HCEC 1CT (cell line): ENCODE results near the gene GARIN5A.
"Not testable (repeated sequence)": the region's sequence is repeated elsewhere in the genome, so short reads cannot be mapped to it uniquely, and the experiment has no call there.

Source experiments
- DNase-seq: peaks from one replicate; pipeline ENCODE4 v3.0.0-alpha.2; 2017

GARIN5A gene

GRCh38 chr19:50461066-50461875 is 15.4 kb downstream of the GARIN5A start:
- DNase-seq = peak; percentile 49

DNA sequence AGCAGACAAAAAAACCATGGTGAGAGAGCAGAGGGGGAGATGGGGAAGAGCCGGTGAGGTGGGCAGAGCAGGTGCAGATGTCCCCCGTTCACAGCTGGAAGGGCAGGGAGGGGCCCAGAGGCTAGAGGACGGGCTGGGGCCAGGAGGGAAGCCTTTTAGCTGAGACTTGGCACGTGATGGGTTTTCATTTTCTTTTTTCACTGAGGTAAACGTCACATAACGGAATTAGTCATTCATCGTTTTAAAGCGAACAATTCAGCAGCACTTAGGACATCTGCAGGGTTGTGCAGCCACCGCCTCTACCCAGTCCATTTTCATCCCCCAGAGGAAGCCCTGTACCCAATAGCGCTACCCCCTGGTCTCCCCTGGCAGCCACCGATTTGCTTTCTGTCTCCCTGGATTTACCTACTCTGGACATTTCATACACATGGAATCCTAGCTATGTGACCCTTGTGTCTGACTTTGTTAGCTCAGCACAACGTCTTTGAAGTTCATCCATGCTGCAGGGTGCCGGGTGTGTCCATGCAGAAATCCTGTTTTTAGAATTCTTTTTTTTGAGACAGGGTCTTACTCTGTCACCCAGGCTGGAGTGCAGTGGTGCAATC is 16.4 kb downstream of the GARIN5A start:
- peak; percentile 22 for DNase-seq

DNA sequence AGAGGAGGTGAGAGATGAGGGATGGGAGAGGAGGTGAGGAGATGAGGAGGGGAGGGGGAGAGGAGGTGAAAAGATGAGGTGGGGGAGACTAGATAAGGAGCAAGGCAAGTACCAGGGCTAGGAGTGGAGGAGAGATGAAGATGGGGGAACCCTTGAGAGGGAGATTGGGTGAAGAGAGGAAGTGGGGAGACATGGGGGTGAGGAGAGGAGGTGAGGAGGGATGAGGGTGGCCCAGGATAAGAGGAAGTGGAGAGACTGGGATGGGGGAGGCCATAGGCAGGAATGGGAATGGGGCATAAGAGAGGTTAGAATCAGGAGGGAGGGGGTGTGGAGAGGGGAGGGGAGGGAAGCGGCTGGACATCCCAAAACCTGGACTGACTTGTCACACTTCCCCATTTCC is 17.0 kb downstream of the GARIN5A start:
- DNase-seq = no peak

DNA sequence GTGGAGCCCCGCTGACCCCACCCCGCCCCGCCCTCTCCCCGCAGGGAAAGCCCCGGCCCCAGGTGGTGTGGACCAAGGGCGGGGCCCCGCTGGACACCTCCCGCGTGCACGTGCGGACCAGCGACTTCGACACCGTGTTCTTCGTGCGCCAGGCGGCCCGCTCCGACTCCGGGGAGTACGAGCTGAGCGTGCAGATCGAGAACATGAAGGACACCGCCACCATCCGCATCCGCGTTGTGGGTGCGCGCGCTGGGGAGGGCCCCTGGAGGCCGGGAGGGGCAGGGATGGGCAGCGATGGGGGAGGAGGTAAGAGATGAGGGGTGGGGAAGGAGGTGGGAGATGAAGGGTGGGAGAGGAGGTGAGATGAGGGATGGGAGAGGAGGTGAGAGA is 17.6 kb downstream of the GARIN5A start:
- no peak for DNase-seq

DNA sequence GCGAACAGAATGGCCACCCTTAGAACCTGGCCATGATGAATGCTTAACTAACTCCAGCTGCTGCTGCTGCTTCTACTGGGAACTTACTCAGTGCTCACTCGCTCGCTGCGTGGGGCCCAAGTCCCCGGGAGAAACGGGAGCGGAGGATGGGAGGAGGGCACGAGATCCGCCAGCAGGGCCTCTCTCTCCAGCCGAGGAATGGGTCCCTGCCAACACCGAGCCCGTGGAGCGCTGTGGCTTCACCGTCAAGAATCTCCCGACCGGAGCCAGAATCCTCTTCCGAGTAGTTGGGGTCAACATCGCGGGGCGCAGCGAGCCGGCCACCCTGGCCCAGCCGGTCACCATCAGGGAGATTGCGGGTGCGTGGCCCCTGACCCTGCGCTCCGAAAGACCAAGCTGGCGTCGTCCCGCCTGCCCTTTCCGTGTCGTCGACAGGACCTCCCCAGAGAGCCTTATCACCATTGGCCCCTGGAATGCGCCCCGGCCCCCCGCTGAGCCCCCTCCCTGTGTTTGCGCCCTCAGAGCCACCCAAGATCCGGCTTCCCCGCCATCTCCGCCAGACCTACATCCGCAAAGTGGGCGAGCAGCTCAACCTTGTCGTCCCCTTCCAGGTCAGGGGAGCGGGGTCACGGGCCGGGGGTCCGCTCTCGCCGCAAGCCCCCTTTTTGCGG is 18.1 kb downstream of the GARIN5A start:
- DNase-seq = no peak

- DNase-seq = no peak
Measured at GRCh38 chr19:50457300-50457699, 19.3 kb downstream of the GARIN5A start.

- DNase-seq = no peak
Measured at GRCh38 chr19:50455992-50456391, 20.7 kb downstream of the GARIN5A start.

DNA sequence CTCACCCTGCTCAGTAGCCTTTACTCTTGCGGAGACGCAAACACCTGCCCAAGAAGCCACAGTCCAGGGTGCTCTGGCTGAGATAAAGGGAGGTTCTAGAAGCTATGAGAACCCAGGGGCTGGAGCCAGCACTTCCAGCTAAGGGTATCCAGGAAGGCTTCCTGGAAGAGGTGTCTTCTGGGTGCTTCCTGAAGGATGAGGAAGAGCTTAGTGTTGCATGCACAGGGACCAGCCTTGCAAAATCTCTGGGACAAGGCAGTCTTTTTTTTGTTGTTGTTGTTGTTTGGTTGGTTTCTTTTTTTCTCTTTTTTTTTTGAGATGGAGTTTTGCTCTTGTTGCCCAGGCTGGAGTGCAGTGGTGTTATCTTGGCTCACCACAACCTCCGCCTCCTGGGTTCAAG is 23.4 kb downstream of the GARIN5A start:
- no peak for DNase-seq

GRCh38 chr19:50451223-50451534 is 25.5 kb downstream of the GARIN5A start:
- DNase-seq = no peak

DNA sequence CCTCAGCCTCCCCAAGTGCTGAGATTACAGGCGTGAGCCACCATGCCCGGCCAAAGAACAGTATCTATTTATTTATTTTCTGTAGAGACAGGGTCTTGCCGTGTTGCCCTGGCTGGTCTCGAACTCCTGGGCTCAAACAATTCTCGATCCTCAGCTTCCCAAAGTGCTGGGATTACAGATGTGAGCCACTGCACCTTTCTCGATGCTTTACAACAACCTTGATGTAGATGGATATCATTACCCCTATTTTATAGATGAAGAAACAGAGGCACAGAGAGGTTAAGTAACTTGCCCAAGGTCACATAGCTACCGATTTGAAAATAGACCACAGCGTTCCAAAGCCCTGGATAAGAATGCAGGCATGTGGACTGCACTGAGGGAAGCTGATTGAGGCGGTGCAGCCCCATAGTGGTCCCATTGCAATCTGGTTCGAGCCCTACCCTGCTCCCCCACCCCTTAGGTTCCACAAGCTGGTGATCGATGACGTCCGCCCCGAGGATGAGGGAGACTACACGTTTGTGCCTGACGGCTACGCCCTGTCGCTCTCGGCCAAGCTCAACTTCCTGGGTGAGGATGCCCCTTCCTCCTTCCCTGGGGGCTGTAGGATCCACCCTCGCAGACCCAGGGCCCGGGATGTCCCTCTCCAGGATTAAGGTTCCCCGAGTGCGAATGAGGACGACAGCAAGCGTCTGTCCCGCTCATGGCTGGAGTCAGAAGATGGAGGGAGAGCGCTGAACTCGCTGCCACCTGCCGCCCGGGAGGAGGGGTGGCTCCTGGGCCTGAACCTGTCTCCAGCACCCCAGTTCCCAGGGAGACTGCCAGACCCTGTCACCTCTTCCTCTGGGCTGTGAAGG is 26.1 kb downstream of the GARIN5A start:
- DNase-seq = no peak

DNA sequence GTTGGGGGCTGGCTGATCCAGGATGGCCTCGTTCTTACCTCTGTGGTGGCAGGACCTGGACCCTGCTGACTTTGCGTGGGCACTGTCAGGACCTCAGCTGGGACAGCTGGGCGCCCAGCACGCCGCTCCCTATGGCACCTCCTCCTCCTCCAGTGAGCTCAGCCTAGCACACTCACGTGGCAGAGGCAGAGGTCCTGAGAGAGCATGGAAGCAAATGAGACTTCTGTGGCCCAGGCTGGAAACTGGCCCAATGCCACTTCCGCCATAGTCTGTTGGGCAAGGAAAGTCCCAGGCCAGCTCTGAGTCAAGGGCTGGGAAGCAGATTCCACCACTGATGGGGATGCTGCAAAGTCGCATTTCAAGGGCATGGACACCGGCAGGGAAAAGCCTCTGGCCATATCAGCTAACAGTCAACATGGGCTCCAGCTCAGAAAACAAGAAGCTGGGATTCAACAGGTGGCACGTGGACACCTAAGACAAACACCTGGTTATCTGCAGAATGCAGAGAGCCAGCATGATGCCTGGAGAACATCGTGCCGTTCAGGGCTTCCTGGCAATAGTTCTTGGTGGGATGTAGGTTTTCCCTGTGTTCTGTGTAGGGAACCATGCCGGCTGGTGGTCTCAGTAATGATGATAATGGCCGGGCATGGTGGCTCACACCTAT is 27.3 kb downstream of the GARIN5A start:
- no peak for DNase-seq

- DNase-seq = no peak
Measured at GRCh38 chr19:50447750-50448149, 28.9 kb downstream of the GARIN5A start.

GRCh38 chr19:50447053-50447452 is 29.6 kb downstream of the GARIN5A start:
- DNase-seq = no peak

GRCh38 chr19:50444059-50444458 is 32.6 kb downstream of the GARIN5A start:
- DNase-seq = no peak

- not testable (repeated sequence) for DNase-seq
Measured at GRCh38 chr19:50439130-50439529, 37.5 kb downstream of the GARIN5A start.

DNA sequence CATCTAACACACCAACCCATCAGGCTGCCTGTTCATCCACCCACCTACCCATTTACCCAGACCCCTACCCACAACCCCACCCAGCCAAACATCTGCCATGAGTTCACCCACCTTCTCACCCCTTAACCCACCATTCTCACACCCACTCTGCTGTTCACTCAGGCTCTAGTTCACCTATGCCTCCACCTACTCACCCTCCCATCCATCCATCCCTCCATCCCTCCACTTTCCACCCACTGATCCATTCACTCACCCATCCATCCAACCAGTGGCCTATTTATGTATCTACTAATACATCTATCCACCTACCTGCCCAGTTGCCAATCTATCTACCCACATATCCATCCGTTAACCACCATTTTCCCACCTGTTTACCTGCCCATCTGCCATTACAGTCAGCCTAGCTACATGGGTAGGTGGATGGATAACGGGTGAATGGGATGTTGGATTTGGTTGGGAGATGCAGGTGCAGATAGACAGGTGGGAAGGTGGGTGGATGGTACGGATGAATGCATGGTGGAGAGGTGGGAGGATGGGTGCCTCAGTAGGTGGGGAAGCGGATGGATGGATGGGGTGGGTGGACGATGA is 38.7 kb downstream of the GARIN5A start:
- no peak for DNase-seq

GRCh38 chr19:50435627-50436026 is 41.0 kb downstream of the GARIN5A start:
- DNase-seq = no peak

DNA sequence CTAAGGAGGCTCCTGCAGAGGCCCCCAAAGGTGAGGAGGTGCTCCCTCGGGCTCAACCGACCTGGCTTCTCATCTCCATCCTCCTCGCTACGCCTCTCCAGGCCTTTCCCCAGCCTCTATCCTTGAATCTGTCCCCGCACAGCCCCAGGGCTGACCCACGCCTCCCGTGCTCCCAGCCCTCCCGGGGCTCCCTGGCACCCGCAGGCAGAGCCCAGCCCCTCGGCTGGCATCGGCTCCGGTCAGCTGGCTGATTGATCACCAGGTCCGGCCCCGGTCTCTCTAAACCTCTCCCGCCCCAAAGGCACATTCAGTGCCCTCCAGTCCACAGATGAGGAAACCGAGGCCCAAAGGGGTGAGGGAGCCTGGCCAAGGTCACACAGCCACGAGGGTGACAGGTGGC is 41.4 kb downstream of the GARIN5A start:
- DNase-seq = no peak

GRCh38 chr19:50434525-50434924 is 42.1 kb downstream of the GARIN5A start:
- no peak for DNase-seq

DNA sequence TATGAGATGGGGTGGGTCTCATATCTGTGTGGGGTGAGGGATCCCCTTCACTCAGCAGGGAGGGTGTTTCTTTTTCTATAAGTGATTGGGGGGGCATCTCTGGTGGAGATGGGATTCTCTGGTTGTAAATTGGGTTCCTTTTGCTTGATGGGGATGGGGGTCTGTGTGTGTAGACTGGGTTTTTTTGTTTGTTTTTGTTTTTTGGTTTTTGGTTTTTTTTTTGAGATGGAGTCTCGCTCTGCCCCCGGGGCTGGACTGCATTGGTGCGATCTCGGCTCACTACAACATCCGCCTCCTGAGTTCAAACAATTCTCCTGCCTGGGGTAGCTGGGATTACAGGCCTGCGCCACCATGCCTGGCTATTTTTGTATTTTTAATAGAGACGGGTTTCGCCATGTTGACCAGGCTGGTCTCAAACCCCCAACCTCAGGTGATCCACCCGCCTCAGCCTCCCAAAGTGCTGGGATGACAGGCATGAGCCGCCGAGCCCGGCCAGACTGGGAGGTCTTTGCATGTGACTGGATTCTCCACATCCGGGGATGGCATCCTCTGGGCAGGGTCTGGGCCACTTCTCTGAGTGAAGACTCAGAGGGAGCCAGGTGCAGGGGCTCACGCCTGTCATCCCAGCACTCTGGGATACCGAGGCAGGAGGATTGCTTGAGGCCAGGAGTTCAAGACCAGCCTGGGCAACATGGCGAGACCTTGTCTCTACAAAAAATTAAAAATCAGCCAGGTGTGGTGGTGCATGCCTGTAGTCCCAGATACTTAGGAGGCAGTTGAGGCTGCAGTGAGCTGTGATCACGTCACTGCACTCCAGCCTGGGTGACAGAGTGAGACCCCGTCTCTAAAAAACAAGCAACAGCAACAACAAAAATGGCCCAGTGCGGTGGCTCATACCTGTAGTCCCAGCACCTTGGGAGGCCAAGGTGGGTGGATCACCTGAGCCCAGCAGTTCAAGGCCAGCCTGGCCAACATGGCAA is 43.2 kb downstream of the GARIN5A start:
- no peak for DNase-seq
